Esophagus mucosa (tissue), 1 donor: ENCODE measurements around the gene PANK4. TPM values are rescaled to one million over a fixed set of nuclear protein-coding genes. Genes with fewer than 3 reads are reported as not detected.

ENCODE experiments used
- ATAC-seq: fragments of 200-7000 bp; cut with Tn5 transposase; one replicate; pipeline ENCODE4 v1.9.1; 2020
- total RNA-seq: library from RNA; stranded (reverse); gene quantifications from one replicate; pipeline ENCODE4 v1.2.4, GENCODE V29; 2023
- donor health status: DM: yes; HTN: yes; CAD: no.

Gene PANK4
- total RNA-seq, 1 donor from 2014 or later: 10.1 TPM

- no peak for ATAC-seq
Measured at GRCh38 chr1:2508751-2509150, 17.6 kb downstream of the PANK4 start.

GRCh38 chr1:2508180-2508579, 18.2 kb downstream of the PANK4 start:
- no peak for ATAC-seq

GRCh38 chr1:2507744-2508155, 18.6 kb downstream of the PANK4 start:
- ATAC-seq: no peak

DNA sequence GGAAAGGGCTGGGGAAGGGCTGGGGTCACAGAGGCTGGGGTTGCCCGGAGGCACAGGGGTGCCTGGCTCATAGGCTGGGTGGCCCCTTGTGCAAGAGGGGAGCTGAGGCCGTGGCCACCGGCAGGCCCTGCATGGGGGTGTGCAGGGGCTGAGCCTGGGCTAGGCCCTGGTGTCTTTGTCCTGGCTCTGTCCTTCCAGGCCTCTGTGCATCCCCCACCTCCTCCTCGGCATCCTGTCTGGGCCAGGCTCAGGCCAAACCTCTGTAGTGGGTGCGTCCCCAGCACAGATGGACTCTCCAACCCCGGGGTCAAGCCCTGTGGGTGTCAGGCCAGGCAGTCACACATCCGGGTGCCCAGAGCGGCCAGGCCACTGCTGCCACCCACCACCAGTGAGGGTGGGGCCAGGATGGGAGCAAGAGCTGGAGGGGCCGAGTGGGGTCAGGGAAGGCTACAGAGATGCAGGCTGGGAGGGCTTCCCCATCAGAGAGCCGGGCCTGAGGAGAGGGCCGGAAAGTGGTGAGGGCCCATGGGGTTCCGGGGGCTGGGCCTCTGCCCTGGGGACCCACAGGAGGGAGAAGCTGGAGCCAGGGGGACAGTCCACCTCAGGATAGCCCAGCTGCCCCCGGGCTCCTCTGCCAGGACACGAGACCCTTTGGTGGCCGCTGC, 19.4 kb downstream of the PANK4 start:
- ATAC-seq: peak; percentile 3

DNA sequence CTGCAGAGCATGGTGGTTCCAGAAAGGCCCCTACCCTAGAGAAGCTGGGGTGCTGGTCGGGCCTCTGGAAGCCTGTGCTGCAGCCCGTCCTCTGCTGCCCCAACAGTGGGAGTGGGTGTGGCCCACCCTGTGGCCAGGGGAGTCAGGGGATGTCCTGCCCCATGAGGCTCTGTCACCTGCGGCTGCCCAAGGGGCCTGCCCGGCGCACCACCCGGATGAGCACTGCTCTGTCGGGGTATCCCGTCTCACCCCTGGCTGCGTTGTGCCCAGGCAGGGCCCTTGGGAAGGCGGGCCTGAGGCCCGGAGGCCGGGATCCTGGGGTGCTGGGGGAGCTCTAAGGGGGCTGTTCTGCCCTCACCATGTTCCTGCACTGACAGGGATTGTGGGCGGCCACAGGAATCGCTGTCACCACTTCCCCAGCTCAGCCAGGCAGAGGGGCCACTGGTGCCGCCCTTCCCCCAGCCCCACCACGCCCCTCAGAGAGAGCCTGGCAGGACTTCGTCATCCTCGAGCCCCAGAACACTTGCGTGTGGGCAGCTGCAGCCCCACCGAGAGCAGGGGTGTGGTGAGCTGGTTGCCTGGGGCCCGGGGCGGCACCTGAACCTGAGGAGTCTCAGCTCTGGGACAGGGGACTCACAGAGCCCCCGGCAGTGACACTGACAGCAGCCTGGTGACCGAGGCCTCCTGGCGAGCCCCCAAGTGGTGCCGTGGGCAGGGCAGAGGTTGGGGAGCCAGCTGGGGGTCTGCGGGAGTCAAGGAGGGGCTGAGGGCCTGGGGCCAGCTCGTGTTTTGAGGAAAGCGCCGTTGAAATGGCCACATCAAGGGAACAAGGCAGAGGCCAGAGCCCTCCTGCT, 20.2 kb downstream of the PANK4 start:
- peak; percentile 5 for ATAC-seq

DNA sequence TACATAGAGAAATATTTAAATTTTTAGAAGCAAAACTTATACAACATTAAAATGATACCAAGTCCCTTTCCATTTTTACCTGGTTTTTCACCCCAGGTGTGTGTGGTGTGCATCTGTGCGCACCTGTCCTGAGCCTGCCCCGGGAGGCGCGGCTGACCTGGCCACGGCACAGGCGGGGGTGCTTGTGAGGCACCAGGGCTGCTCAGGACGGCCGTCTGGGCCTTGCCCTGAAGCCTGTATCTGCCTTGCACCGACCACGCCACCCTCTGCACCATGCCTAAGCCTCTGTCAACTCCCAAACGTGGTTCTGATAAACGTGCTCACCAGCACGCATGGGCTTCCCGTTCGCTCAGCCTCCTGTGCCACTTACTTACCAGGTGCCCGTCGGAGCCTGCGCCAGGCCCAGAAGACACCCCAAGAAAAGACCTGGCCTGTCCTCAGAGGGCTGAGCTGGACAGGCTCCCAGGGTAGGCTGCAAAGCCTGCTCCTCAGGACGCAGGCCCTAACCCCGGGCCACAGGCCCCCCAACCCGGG, 20.9 kb downstream of the PANK4 start:
- ATAC-seq: peak; percentile 9

- no peak for ATAC-seq
Measured at GRCh38 chr1:2504949-2505272, 21.5 kb downstream of the PANK4 start.

- ATAC-seq: no peak
Measured at GRCh38 chr1:2504225-2504948, 22.0 kb downstream of the PANK4 start.

DNA sequence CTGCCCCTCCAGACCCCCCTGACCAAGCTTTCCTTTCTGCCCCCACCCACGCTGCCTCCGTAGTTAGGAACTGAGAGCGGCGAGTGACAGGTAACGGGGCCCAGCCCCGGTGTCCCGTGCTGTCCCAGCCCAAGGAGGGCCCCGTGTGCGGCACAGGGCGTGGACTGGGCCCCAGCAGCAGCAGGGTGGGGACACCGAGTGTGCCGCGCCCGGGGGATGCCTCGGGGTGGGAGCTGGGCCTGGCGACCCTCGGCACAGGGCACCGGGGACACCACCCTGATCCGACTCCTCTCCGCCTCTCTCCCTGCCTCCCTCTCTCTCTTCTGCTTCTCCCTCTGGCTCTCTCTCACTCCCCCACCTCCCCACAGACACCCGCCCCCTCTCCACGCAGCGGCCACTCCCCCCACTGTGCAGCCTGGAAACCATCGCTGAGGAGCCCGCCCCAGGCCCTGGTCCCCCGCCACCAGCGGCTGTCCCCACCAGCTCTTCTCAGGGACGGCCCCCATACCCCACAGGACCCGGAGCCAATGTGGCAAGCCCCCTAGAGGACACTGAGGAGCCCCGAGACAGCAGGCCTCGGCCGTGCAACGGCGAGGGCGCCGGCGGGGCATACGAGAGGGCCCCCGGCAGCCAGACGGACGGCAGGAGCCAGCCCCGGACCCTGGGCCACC, 22.7 kb downstream of the PANK4 start:
- no peak for ATAC-seq

DNA sequence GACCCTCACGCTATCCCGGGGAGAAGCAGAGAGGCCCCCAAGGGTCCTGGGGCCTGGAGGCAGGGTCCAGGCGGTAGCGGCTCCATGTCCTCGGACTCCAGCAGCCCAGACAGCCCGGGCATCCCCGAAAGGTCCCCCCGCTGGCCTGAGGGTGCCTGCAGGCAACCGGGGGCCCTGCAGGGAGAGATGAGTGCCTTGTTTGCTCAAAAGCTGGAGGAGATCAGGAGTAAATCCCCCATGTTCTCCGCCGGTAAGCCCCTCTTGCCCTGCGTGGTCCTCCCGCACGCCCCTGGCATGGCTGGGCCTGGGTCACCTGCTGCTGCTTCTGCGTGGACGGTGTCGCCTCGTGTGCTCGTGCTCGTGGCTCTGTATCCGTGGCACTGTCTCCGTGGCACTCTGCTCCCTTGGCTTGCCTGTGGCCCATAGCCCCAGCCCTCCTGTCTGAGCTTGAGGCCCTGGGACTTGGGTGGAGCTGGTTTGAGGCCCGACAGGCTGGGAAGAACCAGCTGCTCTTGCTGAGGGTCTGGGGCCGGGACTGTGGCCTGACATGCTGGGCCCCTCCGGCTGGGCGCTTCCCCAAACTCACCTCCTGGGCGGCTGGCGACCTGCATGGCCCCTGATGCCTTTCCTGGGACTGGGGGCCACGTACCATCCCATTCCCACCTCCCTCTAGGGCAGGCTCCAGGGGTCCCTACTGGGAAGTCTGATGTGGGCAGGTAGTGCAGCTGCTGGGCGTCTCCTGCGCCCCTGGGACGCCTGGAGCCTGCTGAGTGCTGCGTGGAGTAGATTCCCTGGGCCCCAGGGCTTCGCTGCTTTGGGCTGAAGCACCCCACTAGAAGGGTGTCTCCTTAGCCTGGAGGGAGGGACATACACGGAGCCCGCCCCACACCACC, 23.5 kb downstream of the PANK4 start:
- no peak for ATAC-seq

DNA sequence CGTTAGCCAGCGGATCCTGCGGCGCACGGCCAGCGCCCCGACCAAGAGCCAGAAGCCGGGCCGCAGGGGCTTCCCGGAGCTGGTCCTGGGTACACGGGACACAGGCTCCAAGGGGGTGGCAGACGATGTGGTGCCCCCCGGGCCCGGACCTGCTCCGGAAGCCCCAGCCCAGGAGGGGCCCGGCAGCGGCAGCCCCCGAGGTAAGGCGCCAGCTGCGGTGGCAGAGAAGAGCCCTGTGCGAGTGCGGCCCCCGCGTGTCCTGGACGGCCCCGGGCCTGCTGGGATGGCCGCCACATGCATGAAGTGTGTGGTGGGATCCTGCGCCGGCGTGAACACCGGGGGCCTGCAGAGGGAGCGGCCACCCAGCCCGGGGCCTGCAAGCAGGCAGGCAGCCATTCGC, 24.2 kb downstream of the PANK4 start:
- ATAC-seq: no peak

DNA sequence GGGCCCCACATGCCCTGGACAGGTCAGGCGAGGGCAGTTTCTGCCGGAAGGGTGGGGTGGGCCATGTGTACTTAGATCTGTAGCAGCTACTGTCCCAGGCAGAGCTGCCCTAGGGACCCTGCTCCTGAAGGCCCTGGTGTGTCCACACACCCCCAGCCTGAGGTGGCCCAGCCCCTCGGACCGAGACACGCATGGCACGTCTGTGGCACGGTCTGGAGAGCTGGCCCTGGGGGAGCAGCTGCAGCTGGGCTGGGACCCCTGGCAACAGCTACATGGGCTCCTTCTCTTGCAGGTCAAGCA, 24.6 kb downstream of the PANK4 start:
- ATAC-seq: no peak

- no peak for ATAC-seq
Measured at GRCh38 chr1:2501041-2501819, 25.2 kb downstream of the PANK4 start.

GRCh38 chr1:2499986-2500596, 26.3 kb downstream of the PANK4 start:
- ATAC-seq: no peak

GRCh38 chr1:2499260-2499659, 27.1 kb downstream of the PANK4 start:
- ATAC-seq: no peak

- no peak for ATAC-seq
Measured at GRCh38 chr1:2498648-2499047, 27.7 kb downstream of the PANK4 start.

GRCh38 chr1:2497891-2498290, 28.5 kb downstream of the PANK4 start:
- ATAC-seq: no peak

DNA sequence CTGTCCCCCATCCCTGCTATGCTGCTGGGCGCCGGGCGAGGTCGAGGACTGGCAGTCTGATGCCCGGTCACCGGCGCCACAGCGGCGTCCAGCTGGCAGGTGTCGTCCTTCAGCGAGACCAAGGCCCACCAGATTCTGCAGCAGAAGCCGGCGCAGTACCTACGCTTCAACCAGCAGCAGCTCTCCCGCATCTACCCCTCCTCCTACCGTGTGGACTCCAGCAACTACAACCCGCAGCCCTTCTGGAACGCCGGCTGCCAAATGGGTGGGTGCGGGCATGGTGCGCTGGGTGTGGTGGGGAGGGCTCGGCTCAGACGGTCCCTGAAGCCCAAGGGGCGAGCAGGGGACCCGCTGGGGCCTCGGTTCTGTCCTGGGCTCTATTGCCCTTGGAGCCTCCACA, 29.6 kb downstream of the PANK4 start:
- ATAC-seq: no peak

DNA sequence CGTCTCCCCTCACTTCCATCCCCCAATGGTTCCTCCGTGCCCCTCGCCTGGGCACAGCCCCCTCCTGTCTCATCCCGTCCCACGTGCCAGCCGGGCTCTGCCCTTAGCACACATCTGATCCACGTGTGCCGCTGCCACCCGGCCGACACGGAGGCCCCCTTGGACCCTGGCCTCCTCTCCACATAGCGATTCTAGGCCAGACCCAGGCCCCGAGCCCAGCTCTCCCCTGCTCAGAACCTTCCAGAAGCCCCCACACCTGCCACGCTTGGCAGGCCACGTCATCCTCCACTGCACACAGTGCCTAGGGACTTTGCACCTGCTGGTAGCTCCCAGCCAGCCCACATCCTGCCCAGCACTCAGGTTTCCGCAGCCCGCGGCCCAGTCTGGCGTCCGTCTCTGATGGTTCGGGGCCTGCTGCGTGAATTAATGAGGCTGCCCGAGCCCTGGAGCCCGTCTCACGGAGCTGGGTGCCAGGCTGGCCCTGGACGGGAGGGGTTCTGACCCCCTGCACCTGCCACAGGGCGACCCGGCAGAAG, 30.2 kb downstream of the PANK4 start:
- ATAC-seq: peak; percentile 8

DNA sequence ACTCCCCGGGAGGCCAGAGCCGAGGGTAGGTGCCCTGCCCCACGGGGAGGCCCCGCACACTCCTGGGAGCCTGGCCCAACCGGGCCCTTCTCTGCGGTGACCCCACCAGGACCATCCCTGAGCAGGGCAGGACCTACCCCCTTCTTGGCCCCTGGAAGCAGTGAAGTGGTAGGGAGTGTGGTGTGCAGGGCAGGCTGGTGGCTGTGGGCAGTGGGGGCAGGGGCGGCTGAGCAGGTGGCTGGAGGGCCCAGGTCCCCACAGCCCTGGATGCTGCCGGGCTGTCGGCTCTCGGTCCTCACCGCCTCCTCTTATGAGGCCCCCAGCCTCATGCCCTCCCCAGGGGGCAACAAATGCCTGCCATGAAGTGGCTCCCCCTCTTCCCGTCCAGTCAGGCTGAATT, 30.9 kb downstream of the PANK4 start:
- ATAC-seq: no peak
